Liver (tissue), 9 donors: ENCODE data around the gene DENND4C. TPM values are rescaled to one million over a fixed set of nuclear protein-coding genes. Genes with fewer than 3 reads are reported as not detected.
A peak's percentile ranks its signal among the peaks of the same experiment; 100 is the strongest.

ENCODE experiments used
- DNase-seq: peaks from one replicate; pipeline ENCODE4 v3.0.0-alpha.2; 2017; ENCODE audit warnings: low spot score
- H3K27ac ChIP-seq, 2 donors: one replicate each; pipeline ENCODE4 v1.7.0; 2013; ENCODE audit warnings: inconsistent platforms in 2 of 2, low read length in 2 of 2, control low read depth in 1 of 2, low read depth in 1 of 2, mild to moderate bottlenecking in 1 of 2
- H3K27me3 ChIP-seq, 4 donors: one replicate each; pipeline versions ENCODE4 v1.6.1 to v1.7.0; 2013; ENCODE audit warnings: low read length in 3 of 4, inconsistent platforms in 1 of 4, mild to moderate bottlenecking in 1 of 4, moderate library complexity in 1 of 4; ENCODE audit not compliant: control insufficient read depth in 4 of 4, insufficient read depth in 4 of 4
- H3K36me3 ChIP-seq, 4 donors: one replicate each; pipeline versions ENCODE4 v1.6.1 to v1.7.0; 2013; ENCODE audit warnings: low read length in 3 of 4, mild to moderate bottlenecking in 3 of 4, low read depth in 1 of 4, moderate library complexity in 1 of 4; ENCODE audit not compliant: control insufficient read depth in 4 of 4, insufficient read depth in 3 of 4
- H3K4me1 ChIP-seq, 4 donors: one replicate each; pipeline versions ENCODE4 v1.6.1 to v1.7.0; 2013; ENCODE audit warnings: low read length in 3 of 4, mild to moderate bottlenecking in 3 of 4, moderate library complexity in 1 of 4; ENCODE audit not compliant: control insufficient read depth in 4 of 4, insufficient read depth in 4 of 4
- H3K4me3 ChIP-seq, 3 donors: one replicate each; pipeline versions ENCODE4 v1.6.1 to v1.7.0; 2013; ENCODE audit warnings: low read length in 3 of 3, control low read depth in 1 of 3, low read depth in 1 of 3, mild to moderate bottlenecking in 1 of 3
- H3K9ac ChIP-seq, 2 donors: one replicate each; pipeline ENCODE4 v1.7.0; 2013; ENCODE audit warnings: low read length in 2 of 2, mild to moderate bottlenecking in 2 of 2, moderate library complexity in 2 of 2, control low read depth in 1 of 2, low read depth in 1 of 2
- H3K9me3 ChIP-seq, 4 donors: one replicate each; pipeline versions ENCODE4 v1.6.1 to v1.7.0; 2013; ENCODE audit warnings: low read length in 3 of 4; ENCODE audit not compliant: control insufficient read depth in 4 of 4
- EGR1 ChIP-seq, 2 donors: IDR thresholded peaks; 2 replicates each; pipeline ENCODE4 v1.6.1; 2016 to 2018; ENCODE audit warnings: antibody characterized with exemption in 2 of 2, low read depth in 2 of 2
- FOXA1 ChIP-seq: IDR thresholded peaks from 2 replicates; pipeline ENCODE4 v1.6.1; 2016; ENCODE audit warnings: antibody characterized with exemption
- FOXA2 ChIP-seq: IDR thresholded peaks from 2 replicates; pipeline ENCODE4 v1.6.1; 2016; ENCODE audit warnings: antibody characterized with exemption
- GABPA ChIP-seq, 2 donors: IDR thresholded peaks in 1 of 2; conservative IDR thresholded peaks in 1 of 2; 2 replicates each; pipeline ENCODE4 v1.6.1; 2016; ENCODE audit warnings: antibody characterized with exemption in 2 of 2, mild to moderate bottlenecking in 1 of 2, moderate library complexity in 1 of 2
- HNF4A ChIP-seq, 2 donors: conservative IDR thresholded peaks; 2 replicates each; pipeline ENCODE4 v1.6.1; 2016; ENCODE audit warnings: antibody characterized with exemption in 2 of 2, mild to moderate bottlenecking in 2 of 2
- HNF4G ChIP-seq: IDR thresholded peaks from 2 replicates; pipeline ENCODE4 v1.6.1; 2016; ENCODE audit warnings: antibody characterized with exemption
- JUND ChIP-seq, 2 donors: IDR thresholded peaks; 2 replicates each; pipeline ENCODE4 v1.6.1; 2016; ENCODE audit warnings: antibody characterized with exemption in 2 of 2
- NR2F2 ChIP-seq: IDR thresholded peaks from 2 replicates; pipeline ENCODE4 v1.6.1; 2016; ENCODE audit warnings: antibody characterized with exemption
- RAD21 ChIP-seq, 2 donors: IDR thresholded peaks; 2 replicates each; pipeline ENCODE4 v1.6.1; 2016; ENCODE audit warnings: antibody characterized with exemption in 2 of 2, mild to moderate bottlenecking in 2 of 2
- RXRA ChIP-seq, 2 donors: IDR thresholded peaks; 2 replicates each; pipeline ENCODE4 v1.6.1; 2017 to 2018; ENCODE audit warnings: antibody characterized with exemption in 2 of 2, mild to moderate bottlenecking in 1 of 2
- SP1 ChIP-seq: IDR thresholded peaks from 2 replicates; pipeline ENCODE4 v1.6.1; 2018; ENCODE audit warnings: antibody characterized with exemption, mild to moderate bottlenecking
- TAF1 ChIP-seq: conservative IDR thresholded peaks from 2 replicates; pipeline ENCODE4 v1.6.1; 2016; ENCODE audit warnings: antibody characterized with exemption, mild to moderate bottlenecking
- YY1 ChIP-seq: IDR thresholded peaks from 2 replicates; pipeline ENCODE4 v1.6.1; 2016; ENCODE audit warnings: antibody characterized with exemption, mild to moderate bottlenecking
- WGBS: extraction: QIAGEN DNeasy Blood & Tissue Kit; methylation state at CpG from one replicate; pipeline ENCODE4 v1.1.7; 2013; 5-methylcytosine and 5-hydroxymethylcytosine counted together
- polyA plus RNA-seq, 2 donors: library from polyadenylated mRNA; stranded (reverse) in 1 of 2; unstranded in 1 of 2; fragments of 200-250 nt in 1 of 2; fragments of >200 nt in 1 of 2; fragmentation: Nextera tagmentation in 1 of 2; extraction: Ambion mirVana in 1 of 2; gene quantifications; one replicate each; pipeline versions ENCODE4 v1.2.1 to v1.2.3, GENCODE V29; 2013 to 2015
- total RNA-seq, 2 donors: library from RNA; depleted of rRNA; stranded (reverse); fragments of >200 nt; gene quantifications; one replicate each; pipeline ENCODE4 v1.2.3, GENCODE V29; 2014
- TF ChIP-seq, protein P1 (sequence below): IDR thresholded peaks from 2 replicates; pipeline ENCODE4 v1.6.1; 2016; ENCODE audit warnings: antibody characterized with exemption
- TF ChIP-seq, protein P2 (sequence below): IDR thresholded peaks from 2 replicates; pipeline ENCODE4 v1.6.1; 2016; ENCODE audit warnings: antibody characterized with exemption
- TF ChIP-seq, protein P3 (sequence below): fragments of 150-350 bp; IDR thresholded peaks from 2 replicates; pipeline ENCODE4 v1.5.1; 2017; ENCODE audit warnings: improper control_type of control experiment, low read depth, low read length; ENCODE audit not compliant: missing input control
- TF ChIP-seq, protein P4 (sequence below): IDR thresholded peaks from 2 replicates; pipeline ENCODE4 v1.6.1; 2016; ENCODE audit warnings: antibody characterized with exemption, mild to moderate bottlenecking
- TF ChIP-seq, protein P5 (sequence below): IDR thresholded peaks from 2 replicates; pipeline ENCODE4 v1.6.1; 2016; ENCODE audit warnings: antibody characterized with exemption
- donor health status: healthy.
- donor health status: healthy.
- donor health status: healthy.
- donor health status: healthy.
- donor health status: healthy.

Gene DENND4C
- total and polyA plus RNA-seq, 4 donors, result 6.9 to 54.9 (median 14.8) TPM

DNA sequence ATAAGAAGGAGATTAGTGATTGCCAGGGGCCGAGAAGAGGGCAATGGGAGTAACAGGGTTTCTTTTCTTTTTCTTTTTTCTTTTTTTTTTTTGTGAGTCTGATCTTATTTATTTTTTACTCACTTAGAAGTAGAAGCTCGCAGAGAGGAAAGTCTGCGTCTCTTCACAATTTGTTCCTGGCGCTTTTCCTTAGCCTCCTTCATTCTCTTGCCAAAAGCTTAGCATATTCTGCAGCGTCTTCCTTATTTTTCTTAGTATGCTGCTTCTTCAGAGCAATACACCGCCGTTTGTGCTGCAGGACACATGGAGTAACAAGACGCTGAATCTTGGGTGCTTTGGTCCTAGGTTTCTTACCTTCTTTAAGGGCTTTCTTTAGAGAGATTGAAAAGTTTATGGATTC lies 30.3 kb upstream of the DENND4C start:
- no peak overlapping the region for H3K4me3 ChIP-seq
- H3K9me3 ChIP-seq, result no peaks in the 10 kb centered on the region
- no peak for TF ChIP-seq RXRA (IDR thresholded peaks at IDR 0.05)
- TF ChIP-seq GABPA (IDR thresholded peaks at IDR 0.05 in 1 of 2, conservative IDR thresholded peaks at IDR 0.05 in 1 of 2), result no peak
- TF ChIP-seq, protein P1, sequence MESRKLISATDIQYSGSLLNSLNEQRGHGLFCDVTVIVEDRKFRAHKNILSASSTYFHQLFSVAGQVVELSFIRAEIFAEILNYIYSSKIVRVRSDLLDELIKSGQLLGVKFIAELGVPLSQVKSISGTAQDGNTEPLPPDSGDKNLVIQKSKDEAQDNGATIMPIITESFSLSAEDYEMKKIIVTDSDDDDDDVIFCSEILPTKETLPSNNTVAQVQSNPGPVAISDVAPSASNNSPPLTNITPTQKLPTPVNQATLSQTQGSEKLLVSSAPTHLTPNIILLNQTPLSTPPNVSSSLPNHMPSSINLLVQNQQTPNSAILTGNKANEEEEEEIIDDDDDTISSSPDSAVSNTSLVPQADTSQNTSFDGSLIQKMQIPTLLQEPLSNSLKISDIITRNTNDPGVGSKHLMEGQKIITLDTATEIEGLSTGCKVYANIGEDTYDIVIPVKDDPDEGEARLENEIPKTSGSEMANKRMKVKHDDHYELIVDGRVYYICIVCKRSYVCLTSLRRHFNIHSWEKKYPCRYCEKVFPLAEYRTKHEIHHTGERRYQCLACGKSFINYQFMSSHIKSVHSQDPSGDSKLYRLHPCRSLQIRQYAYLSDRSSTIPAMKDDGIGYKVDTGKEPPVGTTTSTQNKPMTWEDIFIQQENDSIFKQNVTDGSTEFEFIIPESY, result no peak
- no peak for DNase-seq
- H3K4me1 ChIP-seq, result peaks cover 3 to 9% (median 7%) of the 10 kb centered on the region in 4 donors
- no peak overlapping the region for H3K9ac ChIP-seq
- H3K36me3 ChIP-seq, result no peaks in the 10 kb centered on the region
- no peaks in the 10 kb centered on the region for H3K27me3 ChIP-seq
- H3K27ac ChIP-seq, result no peak overlapping the region
- WGBS, result 76% methylated on average over 8 of the region's 8 CpGs

DNA sequence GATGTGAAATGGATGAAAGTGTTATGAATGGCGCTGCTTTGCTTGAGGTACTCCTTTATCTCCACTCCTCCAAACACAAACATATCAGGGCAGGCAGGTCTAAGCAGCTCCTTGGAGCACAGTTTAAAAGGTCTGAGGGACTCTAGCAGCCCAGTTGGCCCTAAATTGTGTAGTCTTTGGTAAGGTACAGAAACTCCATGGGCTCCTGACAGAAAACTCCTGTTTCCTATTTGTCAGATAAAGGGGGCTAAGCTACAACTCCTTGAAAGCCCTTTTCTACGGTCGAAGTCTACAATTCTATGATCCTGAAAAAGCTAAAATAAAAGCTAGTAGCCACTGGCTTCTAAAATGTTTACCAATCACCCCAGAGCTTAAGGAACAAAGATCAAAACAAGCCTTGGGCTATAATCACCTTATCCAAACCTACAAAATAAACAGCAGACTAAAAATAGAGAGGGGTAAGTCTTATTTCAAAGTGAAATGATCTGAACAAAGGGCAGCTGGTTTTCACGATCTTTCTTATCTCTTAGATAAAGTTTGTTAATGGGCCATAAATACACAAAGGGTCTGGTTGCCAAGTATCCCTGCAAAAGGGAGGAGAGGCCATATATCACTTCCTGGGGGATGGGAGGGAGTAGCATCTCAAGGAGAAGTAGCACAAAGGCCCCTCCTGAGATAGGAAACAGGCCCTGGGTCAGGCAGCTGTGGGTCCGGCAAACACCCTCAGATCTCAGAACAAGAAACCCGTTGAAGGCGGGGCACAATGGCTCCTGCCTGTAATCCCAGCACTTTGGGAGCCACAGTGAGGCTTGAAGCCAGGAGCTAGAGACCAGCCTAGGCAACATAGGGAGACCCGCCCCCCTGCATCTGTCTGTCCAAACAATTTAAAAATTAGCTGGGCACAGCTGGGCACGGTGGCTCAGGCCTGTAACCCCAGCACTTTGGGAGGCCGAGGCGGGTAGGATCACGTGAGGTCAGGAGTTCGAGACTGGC lies 28.3 kb upstream of the DENND4C start:
- WGBS, result 44% methylated on average over 13 of the region's 13 CpGs
- no peak for DNase-seq
- TF ChIP-seq RXRA (IDR thresholded peaks at IDR 0.05) (peak; percentile 50 to 77), SP1 (peak; percentile 82), FOXA1 (peak; percentile 32), HNF4A (conservative IDR thresholded peaks at IDR 0.05) (peak; percentile 71 to 77), GABPA (IDR thresholded peaks at IDR 0.05 in 1 of 2, conservative IDR thresholded peaks at IDR 0.05 in 1 of 2) (peak in 1 of 2 donors; percentile 23), HNF4G (no peak), TAF1 (no peak), RAD21 (IDR thresholded peaks at IDR 0.05) (peak; percentile 17 to 44), FOXA2 (peak; percentile 63), EGR1 (IDR thresholded peaks at IDR 0.05; ENCODE audit: low read depth in 2 of 2) (no peak), JUND (IDR thresholded peaks at IDR 0.05) (peak; percentile 35 to 45), NR2F2 (no peak), YY1 (peak; percentile 59)
- TF ChIP-seq, protein P2, sequence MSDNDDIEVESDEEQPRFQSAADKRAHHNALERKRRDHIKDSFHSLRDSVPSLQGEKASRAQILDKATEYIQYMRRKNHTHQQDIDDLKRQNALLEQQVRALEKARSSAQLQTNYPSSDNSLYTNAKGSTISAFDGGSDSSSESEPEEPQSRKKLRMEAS, result no peak
- TF ChIP-seq, protein P3, sequence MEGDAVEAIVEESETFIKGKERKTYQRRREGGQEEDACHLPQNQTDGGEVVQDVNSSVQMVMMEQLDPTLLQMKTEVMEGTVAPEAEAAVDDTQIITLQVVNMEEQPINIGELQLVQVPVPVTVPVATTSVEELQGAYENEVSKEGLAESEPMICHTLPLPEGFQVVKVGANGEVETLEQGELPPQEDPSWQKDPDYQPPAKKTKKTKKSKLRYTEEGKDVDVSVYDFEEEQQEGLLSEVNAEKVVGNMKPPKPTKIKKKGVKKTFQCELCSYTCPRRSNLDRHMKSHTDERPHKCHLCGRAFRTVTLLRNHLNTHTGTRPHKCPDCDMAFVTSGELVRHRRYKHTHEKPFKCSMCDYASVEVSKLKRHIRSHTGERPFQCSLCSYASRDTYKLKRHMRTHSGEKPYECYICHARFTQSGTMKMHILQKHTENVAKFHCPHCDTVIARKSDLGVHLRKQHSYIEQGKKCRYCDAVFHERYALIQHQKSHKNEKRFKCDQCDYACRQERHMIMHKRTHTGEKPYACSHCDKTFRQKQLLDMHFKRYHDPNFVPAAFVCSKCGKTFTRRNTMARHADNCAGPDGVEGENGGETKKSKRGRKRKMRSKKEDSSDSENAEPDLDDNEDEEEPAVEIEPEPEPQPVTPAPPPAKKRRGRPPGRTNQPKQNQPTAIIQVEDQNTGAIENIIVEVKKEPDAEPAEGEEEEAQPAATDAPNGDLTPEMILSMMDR, result no peak
- TF ChIP-seq, protein P4, sequence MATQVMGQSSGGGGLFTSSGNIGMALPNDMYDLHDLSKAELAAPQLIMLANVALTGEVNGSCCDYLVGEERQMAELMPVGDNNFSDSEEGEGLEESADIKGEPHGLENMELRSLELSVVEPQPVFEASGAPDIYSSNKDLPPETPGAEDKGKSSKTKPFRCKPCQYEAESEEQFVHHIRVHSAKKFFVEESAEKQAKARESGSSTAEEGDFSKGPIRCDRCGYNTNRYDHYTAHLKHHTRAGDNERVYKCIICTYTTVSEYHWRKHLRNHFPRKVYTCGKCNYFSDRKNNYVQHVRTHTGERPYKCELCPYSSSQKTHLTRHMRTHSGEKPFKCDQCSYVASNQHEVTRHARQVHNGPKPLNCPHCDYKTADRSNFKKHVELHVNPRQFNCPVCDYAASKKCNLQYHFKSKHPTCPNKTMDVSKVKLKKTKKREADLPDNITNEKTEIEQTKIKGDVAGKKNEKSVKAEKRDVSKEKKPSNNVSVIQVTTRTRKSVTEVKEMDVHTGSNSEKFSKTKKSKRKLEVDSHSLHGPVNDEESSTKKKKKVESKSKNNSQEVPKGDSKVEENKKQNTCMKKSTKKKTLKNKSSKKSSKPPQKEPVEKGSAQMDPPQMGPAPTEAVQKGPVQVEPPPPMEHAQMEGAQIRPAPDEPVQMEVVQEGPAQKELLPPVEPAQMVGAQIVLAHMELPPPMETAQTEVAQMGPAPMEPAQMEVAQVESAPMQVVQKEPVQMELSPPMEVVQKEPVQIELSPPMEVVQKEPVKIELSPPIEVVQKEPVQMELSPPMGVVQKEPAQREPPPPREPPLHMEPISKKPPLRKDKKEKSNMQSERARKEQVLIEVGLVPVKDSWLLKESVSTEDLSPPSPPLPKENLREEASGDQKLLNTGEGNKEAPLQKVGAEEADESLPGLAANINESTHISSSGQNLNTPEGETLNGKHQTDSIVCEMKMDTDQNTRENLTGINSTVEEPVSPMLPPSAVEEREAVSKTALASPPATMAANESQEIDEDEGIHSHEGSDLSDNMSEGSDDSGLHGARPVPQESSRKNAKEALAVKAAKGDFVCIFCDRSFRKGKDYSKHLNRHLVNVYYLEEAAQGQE, result peak; percentile 62
- TF ChIP-seq, protein P1, result peak; percentile 30
- TF ChIP-seq, protein P5, sequence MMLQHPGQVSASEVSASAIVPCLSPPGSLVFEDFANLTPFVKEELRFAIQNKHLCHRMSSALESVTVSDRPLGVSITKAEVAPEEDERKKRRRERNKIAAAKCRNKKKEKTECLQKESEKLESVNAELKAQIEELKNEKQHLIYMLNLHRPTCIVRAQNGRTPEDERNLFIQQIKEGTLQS, result no peak
- Histone ChIP-seq H3K4me1 (peaks cover 3 to 9% (median 7%) of the 10 kb centered on the region in 4 donors), H3K36me3 (no peaks in the 10 kb centered on the region), H3K27me3 (no peaks in the 10 kb centered on the region), H3K9me3 (no peaks in the 10 kb centered on the region), H3K27ac (no peak overlapping the region), H3K4me3 (no peak overlapping the region), H3K9ac (no peak overlapping the region)
